PC-9 (cell line): ENCODE measurements around the gene CLIC5.

Source experiments
- CTCF ChIP-seq: fragments of 200-600 bp; sonication (generic); conservative IDR thresholded peaks from 2 replicates; pipeline ENCODE4 v1.6.1; 2017; ENCODE audit warnings: mixed run types, antibody characterized with exemption, mild to moderate bottlenecking, moderate library complexity
- EZH2 ChIP-seq: fragments of 200-600 bp; sonication (generic); IDR thresholded peaks from 2 replicates; pipeline ENCODE4 v1.8.0; 2017; ENCODE audit warnings: antibody characterized with exemption, low read depth

GRCh38 chr6:45850378-45851033 is 165.2 kb downstream of the CLIC5 start:
- TF ChIP-seq CTCF (no peak), EZH2 (no peak)
